HG03095 (cell line): Measurements from ENCODE around the gene PNPLA7.
"Not testable (repeated sequence)": the region's sequence is repeated elsewhere in the genome, so short reads cannot be mapped to it uniquely, and the experiment has no call there.

Experiments
- ATAC-seq: cut with Tn5 transposase; IDR thresholded peaks from one replicate; pipeline ENCODE4 v1.9.1; 2021; ENCODE audit warnings: moderate library complexity; ENCODE audit not compliant: unreplicated experiment

PNPLA7 gene

DNA sequence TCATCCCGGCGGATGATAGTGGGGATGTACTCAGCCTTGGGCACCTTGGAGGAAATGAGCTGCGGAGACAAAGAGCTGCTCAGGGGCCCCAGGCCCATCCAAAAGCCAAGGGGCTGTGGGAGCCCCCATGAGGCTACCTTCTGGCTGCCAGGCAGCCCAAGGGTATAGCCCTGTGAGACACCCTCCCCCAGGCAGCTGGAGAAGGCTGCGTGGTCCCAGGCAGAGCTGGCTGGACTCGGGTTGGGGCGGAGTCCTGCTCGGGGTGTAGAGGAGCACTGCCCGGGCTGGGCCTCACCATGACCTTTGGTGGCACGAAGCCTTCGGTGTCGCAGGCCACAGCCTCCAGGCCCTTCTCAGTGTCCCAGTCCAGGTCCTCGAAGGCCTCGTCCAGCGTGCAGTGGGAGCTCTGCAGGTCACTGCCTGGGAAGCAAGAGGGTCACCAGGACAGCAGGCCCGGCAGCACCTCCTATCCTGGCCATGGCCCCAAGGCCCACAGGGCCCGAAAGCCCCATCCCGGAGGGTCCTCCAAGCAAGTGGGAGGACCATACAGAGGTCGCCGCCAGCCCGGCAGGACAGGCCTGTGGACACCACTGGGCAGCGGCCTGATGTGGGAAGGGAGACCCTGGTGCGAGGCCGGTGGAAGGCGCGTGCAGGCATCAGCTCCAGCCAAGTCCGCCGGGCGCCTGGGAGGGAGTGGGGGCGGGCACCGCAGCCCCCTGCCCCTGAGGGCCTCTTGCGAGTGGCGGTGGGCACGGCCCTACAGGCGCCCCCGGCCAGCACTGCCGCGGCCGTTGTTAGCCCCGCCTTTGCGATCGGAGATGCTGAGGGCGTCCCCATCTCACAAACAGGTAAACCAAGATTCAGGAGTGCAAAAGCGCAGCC, 97.2 kb downstream of the PNPLA7 start:
- ATAC-seq: no peak

DNA sequence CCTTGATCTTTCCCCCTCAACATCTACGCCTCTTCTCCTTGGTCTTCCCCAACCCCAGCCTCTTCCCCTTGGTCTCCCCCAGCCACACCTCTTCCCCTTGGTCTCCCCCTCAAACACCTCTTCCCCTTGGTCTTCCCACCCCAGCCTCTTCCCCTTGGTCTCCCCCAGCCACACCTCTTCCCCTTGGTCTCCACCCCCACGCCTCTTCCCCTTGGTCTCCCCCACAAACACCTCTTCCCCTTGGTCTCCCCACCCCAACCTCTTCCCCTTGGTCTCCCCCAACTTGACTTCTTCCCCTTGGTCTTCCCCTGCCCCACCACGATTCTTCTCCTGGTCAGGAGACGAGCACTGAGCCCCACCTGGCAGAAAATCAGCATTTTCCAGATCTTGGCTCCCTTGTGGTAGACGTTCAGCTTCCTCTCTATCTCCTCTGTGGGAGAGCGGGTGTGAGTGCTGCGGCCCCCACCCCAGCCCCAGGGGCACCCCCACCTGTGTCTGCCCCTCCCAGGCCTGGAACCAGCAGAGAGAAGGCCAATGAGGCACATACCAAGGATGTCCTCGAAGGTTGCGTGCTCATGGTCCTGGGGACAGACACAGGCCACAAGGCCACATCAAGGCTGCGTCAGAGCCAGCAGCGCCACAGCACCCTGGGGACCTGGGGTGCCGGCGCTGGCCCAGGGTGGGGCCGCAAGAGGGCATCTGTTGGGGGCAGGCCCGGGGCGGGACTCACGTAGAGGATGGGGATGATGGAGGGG, 98.0 kb downstream of the PNPLA7 start:
- no peak for ATAC-seq

DNA sequence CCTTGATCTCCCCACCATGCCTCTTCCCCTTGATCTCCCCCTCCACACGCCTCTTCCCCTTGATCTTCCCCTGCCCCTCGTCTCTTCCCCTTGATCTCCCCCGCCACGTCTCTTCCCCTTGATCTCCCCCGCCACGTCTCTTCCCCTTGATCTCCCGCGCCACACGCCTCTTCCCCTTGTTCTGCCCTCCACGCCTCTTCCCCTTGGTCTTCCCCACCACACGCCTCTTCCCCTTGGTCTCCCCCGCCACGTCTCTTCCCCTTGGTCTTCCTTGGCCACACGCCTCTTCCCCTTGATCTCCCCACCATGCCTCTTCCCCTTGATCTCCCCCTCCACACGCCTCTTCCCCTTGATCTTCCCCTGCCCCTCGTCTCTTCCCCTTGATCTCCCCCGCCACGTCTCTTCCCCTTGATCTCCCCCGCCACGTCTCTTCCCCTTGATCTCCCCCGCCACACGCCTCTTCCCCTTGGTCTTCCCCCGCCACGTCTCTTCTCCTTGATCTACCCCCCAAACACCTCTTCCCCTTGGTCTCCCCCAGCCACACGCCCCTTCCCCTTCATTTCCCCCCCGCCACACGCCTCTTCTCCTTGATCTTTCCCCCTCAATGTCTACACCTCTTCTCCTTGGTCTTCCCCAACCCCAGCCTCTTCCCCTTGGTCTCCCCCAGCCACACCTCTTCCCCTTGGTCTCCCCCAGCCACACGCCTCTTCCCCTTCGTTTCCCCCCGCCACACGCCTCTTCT, 98.8 kb downstream of the PNPLA7 start:
- ATAC-seq: not testable (repeated sequence)

DNA sequence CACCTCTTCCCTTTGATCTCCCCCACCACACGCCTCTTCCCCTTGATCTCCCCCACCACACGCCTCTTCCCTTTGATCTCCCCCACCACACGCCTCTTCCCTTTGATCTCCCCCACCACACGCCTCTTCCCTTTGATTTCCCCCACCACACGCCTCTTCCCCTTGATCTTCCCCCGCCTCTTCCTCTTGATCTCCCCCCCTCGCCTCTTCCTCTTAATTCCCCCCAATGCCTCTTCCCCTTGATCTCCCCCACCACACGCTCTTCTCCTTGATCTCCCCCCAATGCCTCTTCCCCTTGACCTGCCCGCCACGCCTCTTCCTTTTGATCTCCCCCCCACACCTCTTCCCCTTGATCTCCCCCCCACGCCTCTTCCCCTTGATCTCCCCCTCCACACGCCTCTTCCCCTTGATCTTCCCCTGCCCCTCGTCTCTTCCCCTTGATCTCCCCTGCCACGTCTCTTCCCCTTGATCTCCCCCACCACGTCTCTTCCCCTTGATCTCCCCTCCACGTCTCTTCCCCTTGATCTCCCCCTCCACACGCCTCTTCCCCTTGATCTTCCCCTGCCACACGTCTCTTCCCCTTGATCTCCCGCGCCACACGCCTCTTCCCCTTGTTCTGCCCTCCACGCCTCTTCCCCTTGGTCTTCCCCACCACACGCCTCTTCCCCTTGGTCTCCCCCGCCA, 99.5 kb downstream of the PNPLA7 start:
- ATAC-seq: not testable (repeated sequence)

DNA sequence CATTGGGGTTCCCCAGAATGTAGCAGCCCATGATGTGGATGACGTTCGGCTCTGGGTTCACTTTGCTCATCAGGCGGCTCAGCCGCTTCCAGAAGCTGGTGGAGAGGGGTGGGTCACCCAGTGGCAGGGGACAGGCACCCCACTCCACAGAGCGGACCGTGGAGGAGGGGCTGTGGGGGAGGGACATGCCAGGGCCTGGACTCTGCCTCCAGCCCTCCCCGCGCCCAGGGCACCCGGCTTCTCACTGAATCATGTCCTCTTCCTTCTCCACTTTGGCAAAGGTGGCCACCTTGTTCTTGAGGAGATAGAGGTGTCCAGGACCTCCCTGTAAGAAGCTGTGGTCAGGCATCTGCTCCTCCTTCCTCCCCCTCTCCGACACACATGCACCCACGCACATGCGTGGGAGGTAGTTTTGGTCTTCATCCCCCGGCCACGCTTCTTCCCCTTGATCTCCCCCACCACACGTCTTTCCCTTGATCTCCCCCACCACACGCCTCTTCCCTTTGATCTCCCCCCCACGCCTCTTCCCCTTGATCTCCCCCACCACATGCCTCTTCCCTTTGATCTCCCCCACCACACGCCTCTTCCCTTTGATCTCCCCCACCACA, 100.2 kb downstream of the PNPLA7 start:
- no peak for ATAC-seq

DNA sequence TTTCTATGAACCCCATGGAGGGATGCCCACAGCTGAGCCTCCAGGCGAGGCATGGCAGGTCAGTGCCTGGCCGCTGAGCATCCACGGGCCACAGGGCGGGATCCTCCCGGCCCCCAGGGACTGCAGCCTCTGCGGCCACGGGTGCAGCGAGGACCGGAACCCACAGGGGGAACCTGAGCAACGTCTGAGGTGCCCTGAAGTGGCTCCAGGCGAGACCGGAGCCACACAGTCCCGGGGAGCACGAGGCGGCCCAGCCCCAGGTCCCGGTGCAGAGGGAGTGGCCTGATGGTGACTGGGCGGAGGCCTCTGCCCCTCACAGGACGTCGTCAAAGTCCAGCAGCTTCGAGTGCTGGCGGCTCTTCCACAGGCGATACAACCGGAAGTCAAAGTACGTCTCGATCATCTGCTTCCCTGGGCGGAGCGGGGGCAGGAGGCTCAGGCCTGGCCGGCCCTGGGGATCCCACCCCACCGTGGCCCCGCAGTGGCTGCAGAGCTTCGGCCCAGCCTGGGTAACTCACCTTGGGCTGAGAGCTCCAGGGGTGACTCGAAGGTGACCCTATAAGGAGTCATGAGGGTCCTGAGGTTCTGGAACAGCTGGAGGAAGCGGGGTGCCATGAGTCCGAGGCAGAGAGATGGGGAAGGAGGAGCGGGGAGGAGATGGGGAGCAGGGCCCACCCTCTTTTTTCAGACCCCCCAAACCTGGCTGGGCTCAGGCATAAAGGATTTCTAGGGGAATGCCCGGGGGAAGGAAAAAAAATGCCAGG, 100.9 kb downstream of the PNPLA7 start:
- ATAC-seq: no peak

DNA sequence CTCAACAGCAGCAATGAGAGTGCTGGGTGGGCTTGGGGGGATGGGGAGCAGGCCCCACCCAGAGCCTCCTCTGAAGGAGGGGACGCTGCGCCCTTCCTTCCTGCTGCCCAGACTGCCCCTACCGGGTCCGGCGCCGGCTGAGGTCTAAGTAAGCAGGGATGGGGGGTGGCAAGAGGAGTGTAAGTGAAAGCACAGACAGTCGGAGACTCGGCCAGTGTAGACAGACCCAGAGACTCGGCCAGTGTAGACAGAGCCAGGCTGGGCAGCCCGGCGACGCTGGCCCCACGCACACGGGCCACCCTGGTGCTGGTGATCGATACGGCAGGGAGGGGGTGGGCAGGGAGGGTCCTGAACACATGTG, 101.6 kb downstream of the PNPLA7 start:
- ATAC-seq: no peak

DNA sequence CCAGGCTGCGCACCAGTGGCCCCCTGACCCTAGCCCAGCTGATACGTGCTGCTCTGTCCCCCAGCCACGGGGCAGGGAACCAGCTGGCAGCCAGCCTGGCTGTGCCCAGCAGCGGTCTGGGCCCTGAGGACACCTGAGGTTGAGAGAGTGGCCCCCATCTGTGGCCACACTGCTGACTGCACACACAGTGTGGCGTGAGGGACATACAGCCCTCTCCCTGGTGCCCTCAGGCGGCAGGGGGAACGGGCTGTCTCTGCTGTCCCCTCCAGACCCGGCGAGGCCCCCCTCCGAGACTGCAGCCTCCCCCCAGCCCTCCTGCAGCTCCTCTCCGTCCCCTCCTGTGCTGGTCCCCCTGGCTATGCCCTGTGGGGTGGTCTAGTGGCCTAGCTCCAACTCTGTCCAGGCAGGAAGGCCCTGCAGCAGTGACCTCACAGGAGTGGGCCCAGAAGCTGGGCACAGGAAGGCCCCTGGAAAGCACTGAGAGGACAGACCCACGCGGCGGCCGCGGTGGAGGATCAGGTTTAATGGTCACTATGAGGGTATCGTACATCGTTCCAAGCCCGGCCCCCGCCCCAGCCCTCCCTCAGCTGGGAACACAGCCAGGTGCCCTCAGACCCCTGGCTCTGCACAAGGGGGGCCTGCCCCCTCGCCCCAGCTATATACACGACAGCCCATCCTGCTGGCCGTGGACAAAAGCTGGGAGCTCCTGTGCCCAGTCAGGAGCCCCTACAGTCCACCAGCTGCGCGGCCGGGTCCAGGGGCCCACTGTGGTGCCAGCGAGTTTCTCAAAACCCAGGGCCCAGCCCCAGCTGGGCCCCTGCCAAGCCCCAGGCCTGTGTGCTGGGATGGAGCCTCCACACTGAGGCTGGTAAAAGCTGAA, 102.2 kb downstream of the PNPLA7 start:
- no peak for ATAC-seq

DNA sequence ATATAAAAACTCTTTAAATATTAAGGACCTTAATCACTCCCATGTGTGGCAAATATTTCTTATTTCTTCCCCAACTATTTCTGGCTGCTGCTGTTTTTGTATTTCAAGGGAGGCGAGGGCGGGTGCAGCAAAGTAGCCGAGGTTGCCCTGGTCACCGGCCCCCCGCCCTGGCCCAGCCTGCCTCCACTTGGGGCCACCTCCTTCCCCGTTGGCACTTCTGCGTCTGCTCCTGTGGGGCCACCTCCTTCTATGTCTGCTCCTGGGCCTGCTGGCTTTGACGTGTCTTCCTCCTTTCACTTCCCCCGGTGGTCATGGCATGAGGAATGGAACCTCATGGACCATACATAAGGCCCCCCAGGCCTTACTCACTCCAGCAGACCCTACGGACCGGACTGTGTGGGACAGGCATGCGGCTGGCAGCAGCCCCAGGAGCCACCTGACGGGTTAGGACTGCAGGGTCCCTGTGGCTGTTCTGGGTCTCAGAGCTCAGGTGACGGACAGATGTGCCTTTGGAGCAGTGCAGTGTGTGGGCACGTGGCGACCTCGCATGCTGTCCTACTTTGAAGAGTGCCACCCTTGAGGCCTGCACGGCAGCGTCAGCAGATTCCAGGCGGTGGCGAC, 103.2 kb downstream of the PNPLA7 start:
- ATAC-seq: no peak

DNA sequence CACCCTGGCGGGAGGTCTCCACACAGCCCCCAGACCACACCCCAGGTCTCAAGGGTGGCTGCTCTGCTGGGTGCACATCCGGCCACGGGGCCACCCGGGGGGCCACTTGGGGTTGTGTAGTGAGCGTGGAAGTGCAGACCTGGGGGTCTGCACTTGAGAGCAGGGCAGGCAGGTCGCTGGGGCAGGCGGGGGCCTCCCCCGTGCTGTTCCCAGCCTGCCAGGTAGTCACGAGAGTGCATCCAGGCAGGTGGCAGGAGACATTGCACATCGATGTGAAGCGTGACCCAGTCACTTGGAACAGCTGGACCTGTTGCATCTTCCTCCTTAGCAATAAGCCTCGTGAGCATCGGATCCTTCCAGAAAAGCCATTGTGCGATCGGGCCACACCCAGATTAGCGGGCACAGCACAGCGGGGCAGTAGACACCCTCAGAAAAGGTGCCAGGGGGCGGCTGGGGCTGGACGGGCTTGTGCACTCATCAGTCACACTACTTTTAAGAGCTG, 104.2 kb downstream of the PNPLA7 start:
- ATAC-seq: no peak

DNA sequence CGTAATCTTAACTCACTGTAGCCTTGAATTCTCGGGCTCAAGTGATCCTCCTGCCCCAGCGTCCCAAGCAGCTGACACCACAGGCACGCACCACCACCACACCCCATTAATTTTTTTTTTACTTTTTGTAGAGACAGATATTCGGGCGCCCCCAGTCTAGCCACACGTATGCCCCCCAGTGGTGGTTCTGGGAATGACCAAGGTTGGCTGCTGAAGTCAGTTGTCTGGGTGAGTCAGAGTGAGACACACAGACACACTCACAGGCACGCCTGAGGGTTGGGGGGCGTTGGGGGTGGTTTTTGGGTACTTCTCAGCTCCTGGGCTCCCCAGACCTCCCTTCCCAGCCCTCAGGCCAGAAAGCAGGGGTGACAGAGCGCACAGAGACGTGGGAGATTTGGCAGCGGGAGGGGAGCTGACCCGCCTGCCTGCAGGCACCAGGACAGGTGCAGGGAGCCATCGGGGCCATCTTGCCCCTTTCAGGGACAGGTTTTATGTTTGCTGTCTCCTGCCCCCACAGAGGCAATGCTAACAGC, 104.9 kb downstream of the PNPLA7 start:
- no peak for ATAC-seq

DNA sequence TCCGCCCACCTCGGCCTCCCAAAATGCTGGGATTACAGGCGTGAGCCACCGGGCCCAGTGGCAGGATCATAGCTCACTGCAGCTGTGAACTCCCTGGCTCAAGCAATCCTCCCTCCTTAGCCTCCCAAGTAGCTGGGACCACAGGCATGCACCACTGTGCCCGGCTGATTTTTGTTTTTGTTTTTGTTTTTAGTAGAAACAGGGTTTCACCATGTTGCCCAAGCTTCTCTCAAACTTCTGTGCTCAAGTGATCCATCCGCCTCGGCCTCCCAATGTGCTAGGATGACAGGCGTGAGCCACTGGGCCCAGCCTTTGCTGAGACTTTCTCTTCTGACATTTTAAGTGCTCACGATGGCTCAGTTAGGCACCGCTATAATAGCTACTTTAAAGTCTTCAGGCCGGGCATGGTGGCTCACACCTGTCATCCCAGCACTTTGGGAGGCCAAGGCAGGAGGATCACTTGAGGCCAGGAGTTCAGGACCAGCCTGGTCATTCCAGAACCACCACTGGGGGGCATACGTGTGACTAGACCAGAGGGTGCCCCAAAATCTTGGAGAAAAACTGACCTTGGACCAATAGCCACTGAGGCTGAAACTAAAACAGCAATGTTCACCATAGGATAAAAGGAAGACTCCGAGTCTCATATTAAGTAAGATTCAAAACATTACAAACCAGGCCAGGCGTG, 106.0 kb downstream of the PNPLA7 start:
- no peak for ATAC-seq

DNA sequence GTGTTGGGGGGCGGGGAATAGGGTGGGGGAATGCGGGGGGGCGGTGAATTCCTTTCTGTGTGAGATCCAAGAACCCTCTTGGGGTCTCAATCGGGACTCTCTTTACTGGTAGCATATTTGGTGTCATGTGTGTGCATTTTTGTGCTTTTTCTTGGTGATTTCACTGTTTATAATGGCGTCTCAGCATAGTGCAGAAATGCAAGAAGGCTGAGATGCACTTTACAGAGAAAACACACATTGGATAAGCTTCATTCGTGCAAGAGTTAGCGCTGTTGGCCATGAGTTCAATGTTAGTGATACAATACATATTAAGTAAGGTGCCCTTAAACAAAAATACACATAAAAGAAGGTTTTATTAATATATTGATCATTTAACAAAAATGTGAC, 108.3 kb downstream of the PNPLA7 start:
- ATAC-seq: no peak

DNA sequence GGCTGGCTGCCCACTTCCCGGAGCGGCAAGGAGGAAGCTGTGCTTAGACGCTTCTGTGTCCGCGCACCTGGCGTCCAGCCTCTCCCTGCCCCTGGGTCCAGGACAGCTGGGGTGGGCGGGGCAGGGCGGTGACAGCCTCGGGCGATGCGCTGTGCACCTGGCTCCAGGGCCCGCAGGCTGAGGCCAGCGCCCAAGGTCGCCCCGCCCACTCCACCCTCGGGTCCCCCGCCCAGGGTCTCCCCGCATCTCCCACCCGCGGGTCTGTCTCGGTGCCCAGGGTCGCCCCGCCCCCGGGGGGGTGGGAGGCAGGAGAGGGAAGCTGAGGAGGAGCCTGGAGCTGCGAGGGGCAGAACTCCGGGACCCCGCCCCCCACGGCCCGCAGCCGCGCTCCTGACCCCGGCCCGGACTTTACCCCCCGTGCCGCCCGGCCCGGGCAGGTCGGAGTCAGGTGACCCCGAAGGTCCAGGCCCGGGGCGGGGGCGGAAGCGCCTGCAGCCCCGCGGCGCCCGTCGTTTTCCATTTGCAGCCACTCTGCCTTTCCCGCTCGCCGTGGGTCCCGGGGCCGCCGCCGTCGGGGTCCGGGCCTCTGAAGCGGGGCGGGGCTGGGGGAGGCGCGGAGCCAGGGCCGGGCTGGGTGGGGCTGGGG, 108.8 kb downstream of the PNPLA7 start, which contains the start of gene ENTPD8:
TSS of gene ENTPD8 (minus strand) at position 69 of the 646 bp plus-strand sequence. CDS start 3,072 bp downstream, outside the sequence.
- ATAC-seq: no peak

DNA sequence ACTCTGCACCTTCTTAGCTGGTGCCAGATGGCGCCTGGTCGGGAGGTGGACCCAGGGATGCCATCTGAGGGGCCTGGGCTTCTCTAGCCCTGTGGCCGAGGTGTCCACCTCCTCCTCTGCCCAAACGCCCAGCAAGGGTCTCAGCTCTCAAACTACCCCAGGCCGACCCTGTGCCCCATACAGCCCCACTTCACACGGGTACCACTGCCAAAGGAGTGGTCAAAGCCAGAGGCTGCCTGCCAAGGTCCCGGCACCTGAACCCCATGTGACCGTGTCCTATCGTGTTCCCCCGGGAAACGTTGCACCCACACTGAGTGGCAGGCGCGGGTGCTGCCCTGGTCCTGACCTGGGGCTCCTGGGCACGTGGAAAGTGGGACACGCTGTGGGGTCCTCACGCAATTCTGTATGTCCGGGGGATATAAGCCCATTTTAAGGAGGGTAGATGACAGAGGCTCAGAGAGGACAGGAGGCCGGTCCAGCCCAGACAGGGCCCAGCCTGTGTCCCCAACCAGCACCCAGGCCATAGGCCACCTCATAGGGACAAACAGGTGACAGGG, 111.0 kb downstream of the PNPLA7 start:
- no peak for ATAC-seq

DNA sequence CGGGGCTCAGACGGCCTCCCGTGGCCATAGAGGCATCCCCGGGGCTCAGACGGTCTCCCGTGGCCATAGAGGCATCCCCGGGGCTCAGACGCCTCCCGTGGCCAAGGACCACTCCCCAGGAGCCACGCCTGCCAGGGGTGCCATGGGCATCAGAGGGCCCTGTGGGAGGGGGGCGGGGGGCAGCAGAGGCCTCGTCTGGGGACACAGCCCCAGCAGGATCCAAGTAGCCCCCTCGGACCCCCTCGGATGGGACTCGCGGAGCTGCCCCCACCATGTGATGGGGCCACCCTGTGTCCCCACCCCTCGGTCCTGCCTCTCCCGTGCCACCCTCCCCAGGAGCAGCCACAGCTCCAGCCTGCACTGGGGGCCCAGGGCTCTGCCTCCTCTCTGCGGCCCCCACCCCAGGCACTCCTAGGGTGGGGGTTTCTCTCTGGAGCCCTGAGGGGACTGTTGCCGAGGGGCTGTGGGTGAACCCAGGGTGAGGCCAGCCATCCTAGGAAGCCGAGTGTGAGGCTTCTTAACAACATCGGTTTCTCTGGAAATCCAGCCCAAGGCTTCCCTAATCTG, 111.5 kb downstream of the PNPLA7 start:
- ATAC-seq: no peak
